PC-9 (cell line): ENCODE data around the gene KCNC1. TPM values are rescaled to one million over a fixed set of nuclear protein-coding genes. Genes with fewer than 3 reads are reported as not detected.

Experiments
- BruUV-seq: library from RNA; stranded (reverse); fragments of 400-500 nt; replicated peaks from 2 replicates; lab custom pipeline; 2021; lab: Mats Ljungman, UMichigan
- CTCF ChIA-PET: fragments of 300-600 bp; sonication (Branson Sonifier 250); formaldehyde crosslinking; loops from one replicate; lab custom pipeline; 2022; ENCODE audit warnings: antibody characterized with exemption; lab: Charles Lee
- POLR2A ChIA-PET: fragments of 300-600 bp; sonication (Branson Sonifier 250); formaldehyde crosslinking; loops from one replicate; lab custom pipeline; 2022; ENCODE audit warnings: antibody characterized with exemption; ENCODE audit not compliant: unreplicated experiment; lab: Charles Lee
- DNase-seq, 2 experiments: peaks; one replicate each; pipeline versions ENCODE4 v3.0.0 to v3.0.0-alpha.2; 2015 to 2022; ENCODE audit warnings: mixed read lengths in 1 of 2
- H2AFZ ChIP-seq: fragments of 200-600 bp; sonication (generic); 2 replicates; pipeline ENCODE4 v1.8.1; 2017; ENCODE audit warnings: antibody characterized with exemption
- H3F3A ChIP-seq: fragments of 200-600 bp; sonication (generic); 2 replicates; pipeline ENCODE4 v1.8.1; 2017; ENCODE audit warnings: antibody characterized with exemption, mild to moderate bottlenecking, low read depth; ENCODE audit not compliant: insufficient read depth
- H3K27ac ChIP-seq: fragments of 200-600 bp; sonication (generic); 2 replicates; pipeline ENCODE4 v1.6.1; 2016; ENCODE audit warnings: mixed run types
- H3K27me3 ChIP-seq: fragments of 200-600 bp; sonication (generic); 2 replicates; pipeline ENCODE4 v1.6.1; 2016; ENCODE audit warnings: low read depth, mixed run types; ENCODE audit not compliant: insufficient read depth
- H3K36me3 ChIP-seq: fragments of 200-600 bp; sonication (generic); 2 replicates; pipeline ENCODE4 v1.6.1; 2016; ENCODE audit warnings: low read depth, mixed run types
- H3K4me1 ChIP-seq: fragments of 200-600 bp; sonication (generic); replicated peaks from 2 replicates; pipeline ENCODE4 v1.6.1; 2016; ENCODE audit warnings: mixed run types; ENCODE audit not compliant: insufficient read depth
- H3K4me2 ChIP-seq: fragments of 200-600 bp; sonication (generic); 2 replicates; pipeline ENCODE4 v1.6.1; 2017; ENCODE audit warnings: mixed run types
- H3K4me3 ChIP-seq: fragments of 200-600 bp; sonication (generic); 2 replicates; pipeline ENCODE4 v1.6.1; 2016; ENCODE audit warnings: mixed run types
- H3K79me2 ChIP-seq: fragments of 200-600 bp; sonication (generic); 2 replicates; pipeline ENCODE4 v1.6.1; 2017; ENCODE audit warnings: low read depth, mixed run types
- H3K9me2 ChIP-seq: fragments of 200-600 bp; sonication (generic); 2 replicates; pipeline ENCODE4 v1.8.1; 2017; ENCODE audit warnings: mild to moderate bottlenecking; ENCODE audit not compliant: insufficient read depth
- H3K9me3 ChIP-seq: fragments of 200-600 bp; sonication (generic); 2 replicates; pipeline ENCODE4 v1.8.1; 2016; ENCODE audit warnings: low read depth; ENCODE audit not compliant: insufficient read depth
- H4K20me1 ChIP-seq: fragments of 200-600 bp; sonication (generic); 2 replicates; pipeline ENCODE4 v1.8.1; 2017; ENCODE audit not compliant: insufficient read depth
- CTCF ChIP-seq: fragments of 200-600 bp; sonication (generic); conservative IDR thresholded peaks from 2 replicates; pipeline ENCODE4 v1.6.1; 2017; ENCODE audit warnings: mixed run types, antibody characterized with exemption, mild to moderate bottlenecking, moderate library complexity
- EZH2 ChIP-seq: fragments of 200-600 bp; sonication (generic); IDR thresholded peaks from 2 replicates; pipeline ENCODE4 v1.8.0; 2017; ENCODE audit warnings: antibody characterized with exemption, low read depth
- intact Hi-C: fragments of 100-400 bp; cut with micrococcal nuclease; formaldehyde crosslinking; loops from one replicate; pipeline ENCODE4 v1.10.0; 2022; ENCODE audit not compliant: unreplicated experiment
- total RNA-seq: library from RNA; stranded (reverse); gene quantifications from 2 replicates; pipeline ENCODE4 v1.2.3, GENCODE V29; 2021

The KCNC1 gene
- total RNA-seq, 1 experiment from 2014 or later = not detected

GRCh38 chr11:17735818-17736578 is 1.4 kb downstream of the KCNC1 start:
- H3K79me2 ChIP-seq = no peaks in the 10 kb centered on the region
- no peak overlapping the region for H2AFZ ChIP-seq
- no peaks in the 10 kb centered on the region for H3F3A ChIP-seq
- no peak overlapping the region for H3K4me3 ChIP-seq
- H3K9me3 ChIP-seq = no peaks in the 10 kb centered on the region
- H3K4me2 ChIP-seq = no peak overlapping the region
- H3K36me3 ChIP-seq = no peaks in the 10 kb centered on the region
- TF ChIP-seq EZH2 = no peak
- TF ChIP-seq CTCF = no peak
- DNase-seq = no peak
- H3K4me1 ChIP-seq = no peaks in the 10 kb centered on the region
- ChIA-PET POLR2A (no interaction called here), CTCF (no interaction called here)
- H4K20me1 ChIP-seq = no peaks in the 10 kb centered on the region
- no TSS peak for BruUV-seq
- no peaks in the 10 kb centered on the region for H3K9me2 ChIP-seq
- H3K27ac ChIP-seq = no peak overlapping the region
- H3K27me3 ChIP-seq = no peaks in the 10 kb centered on the region
- intact Hi-C loops = no loop called here

- CTCF ChIA-PET = no interaction called here
- POLR2A ChIA-PET = no interaction called here
These were observed 2.0 kb downstream of the KCNC1 start for GRCh38 chr11:17736579-17736893.

GRCh38 chr11:17736930-17737817 is 2.6 kb downstream of the KCNC1 start:
- Histone ChIP-seq H3K9me3 (no peaks in the 10 kb centered on the region), H3K36me3 (no peaks in the 10 kb centered on the region), H4K20me1 (no peaks in the 10 kb centered on the region), H2AFZ (no peak overlapping the region), H3K4me1 (no peaks in the 10 kb centered on the region), H3K9me2 (no peaks in the 10 kb centered on the region), H3K79me2 (no peaks in the 10 kb centered on the region), H3F3A (no peaks in the 10 kb centered on the region), H3K4me3 (no peak overlapping the region), H3K27me3 (no peaks in the 10 kb centered on the region), H3K27ac (no peak overlapping the region), H3K4me2 (no peak overlapping the region)
- BruUV-seq = no TSS peak
- DNase-seq = no peak
- TF ChIP-seq CTCF (no peak), EZH2 (no peak)
- intact Hi-C loops = no loop called here
- ChIA-PET POLR2A (no interaction called here), CTCF (no interaction called here)

More at GRCh38 chr11:17736579-17736893, 2.0 kb downstream of the KCNC1 start:
- H3K4me2 ChIP-seq = no peak overlapping the region
- intact Hi-C loops = no loop called here
- no peaks in the 10 kb centered on the region for H3K9me2 ChIP-seq
- DNase-seq = no peak
- no peak overlapping the region for H2AFZ ChIP-seq
- no peaks in the 10 kb centered on the region for H3K9me3 ChIP-seq
- no peaks in the 10 kb centered on the region for H3K79me2 ChIP-seq
- BruUV-seq = no TSS peak
- no peaks in the 10 kb centered on the region for H3K27me3 ChIP-seq
- no peak overlapping the region for H3K4me3 ChIP-seq
- H3K27ac ChIP-seq = no peak overlapping the region
- H3K36me3 ChIP-seq = no peaks in the 10 kb centered on the region
- H3K4me1 ChIP-seq = no peaks in the 10 kb centered on the region
- H3F3A ChIP-seq = no peaks in the 10 kb centered on the region
- TF ChIP-seq EZH2 (no peak), CTCF (no peak)
- H4K20me1 ChIP-seq = no peaks in the 10 kb centered on the region
